Stimulated activated CD8-positive, alpha-beta memory T cell treated with anti-CD3 and anti-CD28 coated beads, Interleukin-4, amount 100 ng/mL, for 1 hour (primary cell): ENCODE data around the gene DNER.
"Not testable (repeated sequence)": the region's sequence is repeated elsewhere in the genome, so short reads cannot be mapped to it uniquely, and the experiment has no call there.

ENCODE experiments used
- DNase-seq, 2 donors: peaks; one replicate each; pipeline ENCODE4 v3.0.0-alpha.2; 2020; ENCODE audit warnings: low read depth in 2 of 2, low spot score in 1 of 2

DNER gene

GRCh38 chr2:229348128-229348527 is 366.2 kb downstream of the DNER start:
- DNase-seq = no peak

- no peak for DNase-seq
These were observed 367.4 kb downstream of the DNER start for GRCh38 chr2:229346816-229347540.

GRCh38 chr2:229344955-229345354 is 369.4 kb downstream of the DNER start:
- no peak for DNase-seq

GRCh38 chr2:229344151-229344551 is 370.2 kb downstream of the DNER start:
- no peak for DNase-seq

DNA sequence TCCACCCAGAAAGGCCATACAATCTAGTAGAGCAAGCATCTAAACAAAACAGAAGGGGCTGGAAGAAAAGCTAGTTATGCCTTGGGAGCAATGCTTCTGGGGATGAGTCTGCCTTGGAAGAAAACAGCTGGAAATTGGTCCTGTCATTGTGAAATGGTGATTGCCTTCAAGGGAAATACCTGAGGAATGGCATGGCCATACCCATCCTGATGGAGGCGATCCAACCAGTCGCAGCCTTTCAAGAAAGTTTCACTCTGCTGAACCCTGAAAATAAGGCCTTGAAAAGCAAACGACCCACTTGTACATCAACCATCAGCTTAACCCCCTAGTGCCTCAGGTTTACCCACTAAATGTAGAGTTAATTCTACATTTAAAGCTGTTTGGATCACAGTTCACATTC is 370.7 kb downstream of the DNER start:
- DNase-seq = no peak

- no peak for DNase-seq
These were observed 372.0 kb downstream of the DNER start for GRCh38 chr2:229342376-229342775.

DNA sequence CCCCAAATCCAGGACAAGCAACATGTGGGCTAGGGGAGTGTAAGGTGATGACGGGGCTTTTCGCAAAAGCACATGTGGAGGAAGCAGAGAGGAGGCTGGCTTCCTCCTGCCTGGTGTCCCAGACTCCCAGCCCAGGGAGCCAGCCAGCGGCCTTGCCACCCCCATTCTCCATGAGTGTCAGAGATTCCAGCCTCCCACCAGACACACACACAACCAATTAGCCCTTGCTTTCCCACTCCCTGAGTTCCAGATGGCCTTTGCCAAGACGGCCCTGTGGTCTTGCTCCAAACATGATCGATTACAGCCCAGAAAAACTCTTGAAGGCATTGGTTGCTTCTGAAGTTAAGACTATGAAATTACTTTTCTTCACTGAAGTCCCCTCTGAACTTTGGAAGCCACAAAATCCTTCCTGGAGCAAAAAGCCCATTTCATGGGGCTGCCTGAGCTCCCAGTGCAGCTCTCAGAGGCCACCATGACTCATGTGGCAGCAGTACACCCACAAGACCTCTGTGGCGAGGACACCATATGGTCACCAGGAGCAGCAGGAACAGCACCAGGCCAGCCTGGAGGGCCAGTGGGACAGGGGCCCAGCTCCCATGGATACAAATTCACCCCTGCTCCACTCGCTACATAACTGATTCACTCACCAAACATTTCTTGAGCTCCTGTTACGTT is 374.1 kb downstream of the DNER start:
- no peak for DNase-seq

- no peak for DNase-seq
These were observed 374.7 kb downstream of the DNER start for GRCh38 chr2:229339618-229340017.

DNA sequence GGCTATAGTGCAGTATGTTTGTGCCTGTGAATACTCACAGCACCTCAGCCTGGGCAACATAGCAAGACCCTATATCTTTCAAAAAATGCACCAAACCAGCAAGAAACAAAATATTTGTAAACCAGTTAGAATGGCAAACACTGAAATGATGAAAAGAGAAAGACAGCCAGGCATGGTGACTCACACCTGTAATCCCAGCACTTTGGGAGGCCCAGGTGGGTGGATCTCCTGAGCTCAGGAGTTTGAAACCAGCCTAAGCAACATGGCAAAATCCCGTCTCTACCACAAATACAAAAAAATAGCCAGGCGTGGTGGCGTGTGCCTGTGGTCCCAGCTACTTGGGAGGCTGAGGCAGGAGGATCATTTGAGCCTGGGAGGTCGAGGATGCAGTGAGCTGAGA is 375.2 kb downstream of the DNER start:
- not testable (repeated sequence) for DNase-seq

GRCh38 chr2:229335877-229336346 is 378.4 kb downstream of the DNER start:
- no peak for DNase-seq

DNA sequence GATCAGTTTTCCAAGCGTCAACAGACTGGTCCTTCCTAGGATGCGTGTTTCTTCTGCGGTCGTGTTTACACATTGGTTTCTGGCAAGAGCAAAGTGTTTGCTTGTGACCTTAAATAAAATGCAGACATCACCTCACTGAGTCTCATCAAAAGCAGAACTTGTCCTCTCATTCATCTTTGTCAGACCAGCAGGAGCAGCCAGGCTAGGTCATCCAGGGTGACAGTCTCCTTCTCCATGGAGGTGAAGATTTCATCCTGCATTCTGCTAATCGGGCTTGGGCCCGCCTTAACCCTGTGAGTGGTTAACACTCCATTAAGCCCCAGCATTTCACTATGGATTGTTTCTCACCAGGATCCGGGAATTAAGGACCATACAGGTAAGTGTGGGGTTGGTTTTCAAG is 379.0 kb downstream of the DNER start:
- DNase-seq = no peak

DNA sequence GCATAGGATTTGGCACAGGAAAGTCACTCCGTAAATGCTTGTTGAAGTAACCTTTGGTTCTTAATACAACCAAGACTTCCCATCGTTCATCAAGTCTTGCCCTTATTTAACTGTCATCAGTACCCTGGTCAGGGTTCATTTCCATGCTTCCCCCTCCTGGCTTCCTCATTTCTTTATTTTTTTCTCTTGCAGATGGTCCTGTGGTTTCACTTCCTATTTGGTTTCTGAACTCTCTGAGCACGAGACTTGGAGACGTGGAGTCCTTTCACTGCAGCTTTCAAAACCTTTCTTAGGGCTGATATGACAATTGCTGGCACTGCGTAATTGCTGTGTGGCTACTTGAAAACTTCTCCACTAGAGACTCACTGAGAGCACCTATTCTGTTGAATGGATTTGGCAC is 383.4 kb downstream of the DNER start:
- no peak for DNase-seq

DNA sequence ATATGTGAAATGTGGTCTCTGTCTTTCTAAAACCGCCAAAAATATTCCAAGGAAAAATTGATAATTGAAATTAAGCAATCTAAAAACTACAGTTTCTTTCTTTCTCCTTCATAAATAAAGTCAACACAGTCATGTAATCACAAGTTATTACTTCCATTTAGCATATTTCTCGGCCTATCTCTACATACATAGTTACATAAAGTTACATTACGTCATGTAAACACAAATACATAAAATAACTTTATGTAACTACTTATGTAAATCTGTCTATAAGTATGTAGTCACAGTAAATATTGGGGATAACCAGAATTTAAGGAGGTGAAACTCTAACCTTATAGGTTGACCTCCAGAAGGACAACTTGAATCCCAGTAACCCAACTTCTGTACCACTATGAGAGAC is 394.8 kb downstream of the DNER start:
- no peak for DNase-seq

- no peak for DNase-seq
These were observed 400.2 kb downstream of the DNER start for GRCh38 chr2:229314117-229314516.

DNA sequence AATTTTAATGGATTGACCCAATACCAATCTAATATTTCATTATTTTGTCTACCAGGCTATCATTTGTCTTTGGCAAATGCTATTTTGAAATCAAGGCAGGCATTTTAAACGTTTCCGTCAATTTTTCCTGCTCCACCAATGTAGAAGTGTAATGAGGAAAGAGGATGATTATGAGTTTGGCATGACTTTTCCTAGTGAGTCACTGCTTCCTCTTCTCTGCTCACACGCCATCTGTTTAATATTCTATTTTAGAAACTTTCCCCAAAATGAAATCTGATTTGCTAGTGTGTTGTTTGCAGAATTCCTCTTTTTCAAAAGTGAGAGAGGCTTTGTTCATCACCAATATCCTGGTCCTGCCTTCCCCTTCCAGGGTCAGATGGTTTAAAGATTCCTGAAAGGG is 400.8 kb downstream of the DNER start:
- DNase-seq = no peak
